ENCODE measurements around the gene DGCR2. TPM values are rescaled to one million over a fixed set of nuclear protein-coding genes. Genes with fewer than 3 reads are reported as not detected.

The DGCR2 gene
- total and polyA plus RNA-seq, 2 of the 8 experiments (the other 6 are each of a cell fraction or from before 2014, with no cell fraction given), result 42.3 to 62.2 TPM

DNA sequence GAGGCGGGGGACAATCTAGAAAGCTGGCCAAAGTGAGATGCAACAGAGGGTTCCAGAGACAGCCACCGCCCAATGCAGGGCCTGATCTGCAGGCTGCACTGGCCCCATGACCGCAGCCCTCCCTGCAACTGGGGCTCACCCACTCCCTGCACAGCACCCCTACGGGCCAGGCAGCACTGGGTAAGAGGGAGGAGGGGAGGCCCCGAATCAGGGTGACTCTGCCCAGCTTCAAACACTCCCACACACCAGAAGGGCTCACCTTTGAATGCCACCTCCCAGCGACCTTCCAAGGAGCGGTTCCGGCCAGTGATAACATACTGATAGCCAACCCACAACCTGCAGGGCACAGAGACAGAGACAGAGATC, 59.3 kb downstream of the DGCR2 start (continued):
- TF ChIP-seq SAP30 (IDR thresholded peaks at IDR 0.05; ENCODE audit: insufficient read depth, insufficient replicate concordance, low read length), result no peak
- TF ChIP-seq KDM1A (IDR thresholded peaks at IDR 0.05; ENCODE audit: borderline replicate concordance, low read length), result no peak
- no peak for TF ChIP-seq TEAD4 (IDR thresholded peaks at IDR 0.05; ENCODE audit: low read depth, low read length)
- no peak for TF ChIP-seq CEBPB (IDR thresholded peaks at IDR 0.05; ENCODE audit: low read depth, low read length)
- TF ChIP-seq JUN (IDR thresholded peaks at IDR 0.05; ENCODE audit: low read depth, low read length), result no peak

All from H1 (cell line).